MCF 10A (cell line): ENCODE data around the gene EIF4EBP2. TPM values are rescaled to one million over a fixed set of nuclear protein-coding genes. Genes with fewer than 3 reads are reported as not detected.

Experiments used
- BruUV-seq: library from RNA; stranded (reverse); fragments of 400-500 nt; replicated peaks from 2 replicates; lab custom pipeline; 2021; lab: Mats Ljungman, UMichigan
- CTCF ChIA-PET: fragments of 300-600 bp; sonication (Branson Sonifier 250); formaldehyde crosslinking; extraction: SDS; loops from one replicate; lab custom pipeline; 2021; ENCODE audit warnings: antibody characterized with exemption, inconsistent platforms; lab: Yijun Ruan, JAX
- POLR2A ChIA-PET: fragments of 300-600, 350-650 bp; sonication (Branson Sonifier 250); formaldehyde crosslinking; extraction: SDS; loops from one replicate; lab custom pipeline; 2020; ENCODE audit warnings: antibody characterized with exemption, inconsistent platforms; lab: Yijun Ruan, JAX
- DNase-seq: peaks from one replicate; pipeline ENCODE4 v3.0.0-alpha.2; 2018; ENCODE audit not compliant: unreplicated experiment
- H3K27ac Mint-ChIP-seq: one replicate; pipeline ENCODE4 v1.8.0; 2022; ENCODE audit warnings: mild to moderate bottlenecking, low read depth, mixed read lengths; ENCODE audit not compliant: unreplicated experiment
- H3K27me3 Mint-ChIP-seq: one replicate; pipeline ENCODE4 v1.8.0; 2022; ENCODE audit warnings: mixed read lengths; ENCODE audit not compliant: insufficient read depth, unreplicated experiment
- H3K36me3 Mint-ChIP-seq: one replicate; pipeline ENCODE4 v1.8.0; 2022; ENCODE audit warnings: mild to moderate bottlenecking, moderate library complexity, mixed read lengths; ENCODE audit not compliant: insufficient read depth, unreplicated experiment
- H3K4me1 Mint-ChIP-seq: one replicate; pipeline ENCODE4 v1.8.0; 2022; ENCODE audit warnings: mixed read lengths; ENCODE audit not compliant: insufficient read depth, unreplicated experiment
- H3K4me3 Mint-ChIP-seq: one replicate; pipeline ENCODE4 v1.8.0; 2022; ENCODE audit warnings: mild to moderate bottlenecking, moderate library complexity, mixed read lengths; ENCODE audit not compliant: unreplicated experiment
- H3K9me3 Mint-ChIP-seq: one replicate; pipeline ENCODE4 v1.8.0; 2022; ENCODE audit warnings: mixed read lengths; ENCODE audit not compliant: unreplicated experiment
- intact Hi-C: fragments of 100-400 bp; cut with micrococcal nuclease; formaldehyde crosslinking; loops from 2 replicates; pipeline ENCODE4 v1.14.1; 2022
- total RNA-seq: library from RNA; stranded (reverse); gene quantifications from 2 replicates; pipeline ENCODE4 v1.2.3, GENCODE V29; 2022
- TF ChIP-seq, protein P1 (sequence below): fragments of 200-600 bp; IDR thresholded peaks from one replicate; pipeline ENCODE4 v1.8.0; 2022; ENCODE audit warnings: antibody characterized with exemption, mild to moderate bottlenecking; ENCODE audit not compliant: unreplicated experiment

The EIF4EBP2 gene
- total RNA-seq, 1 experiment from 2014 or later = 21.2 TPM

DNA sequence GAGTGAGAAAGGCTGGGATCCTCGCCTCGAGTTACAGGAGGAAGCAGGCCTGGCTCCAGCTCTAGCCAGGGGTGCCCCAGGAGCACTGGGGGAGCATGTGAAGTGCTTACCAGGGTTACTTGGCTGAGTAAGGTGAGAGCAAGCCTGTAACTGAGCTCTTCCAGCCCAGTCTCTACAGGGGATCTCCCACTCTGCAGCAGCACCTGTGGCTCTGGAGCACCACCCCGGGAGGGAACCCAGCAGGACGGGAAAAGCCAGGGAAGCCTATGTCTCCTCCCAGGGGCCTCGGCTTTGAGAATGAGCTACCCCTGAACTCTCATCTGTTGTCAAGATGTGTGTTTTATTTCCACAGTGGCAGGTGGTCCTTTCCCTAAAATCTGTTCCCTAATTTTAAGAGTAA, 32.1 kb upstream of the EIF4EBP2 start:
- Mint-ChIP-seq H3K9me3 (no peaks in the 10 kb centered on the region), H3K4me3 (no peak overlapping the region), H3K36me3 (no peaks in the 10 kb centered on the region), H3K4me1 (peaks cover 9% of the 10 kb centered on the region), H3K27me3 (no peaks in the 10 kb centered on the region), H3K27ac (no peak overlapping the region)
- DNase-seq = no peak
- intact Hi-C loops = no loop called here
- BruUV-seq = no TSS peak
- TF ChIP-seq, protein P1, sequence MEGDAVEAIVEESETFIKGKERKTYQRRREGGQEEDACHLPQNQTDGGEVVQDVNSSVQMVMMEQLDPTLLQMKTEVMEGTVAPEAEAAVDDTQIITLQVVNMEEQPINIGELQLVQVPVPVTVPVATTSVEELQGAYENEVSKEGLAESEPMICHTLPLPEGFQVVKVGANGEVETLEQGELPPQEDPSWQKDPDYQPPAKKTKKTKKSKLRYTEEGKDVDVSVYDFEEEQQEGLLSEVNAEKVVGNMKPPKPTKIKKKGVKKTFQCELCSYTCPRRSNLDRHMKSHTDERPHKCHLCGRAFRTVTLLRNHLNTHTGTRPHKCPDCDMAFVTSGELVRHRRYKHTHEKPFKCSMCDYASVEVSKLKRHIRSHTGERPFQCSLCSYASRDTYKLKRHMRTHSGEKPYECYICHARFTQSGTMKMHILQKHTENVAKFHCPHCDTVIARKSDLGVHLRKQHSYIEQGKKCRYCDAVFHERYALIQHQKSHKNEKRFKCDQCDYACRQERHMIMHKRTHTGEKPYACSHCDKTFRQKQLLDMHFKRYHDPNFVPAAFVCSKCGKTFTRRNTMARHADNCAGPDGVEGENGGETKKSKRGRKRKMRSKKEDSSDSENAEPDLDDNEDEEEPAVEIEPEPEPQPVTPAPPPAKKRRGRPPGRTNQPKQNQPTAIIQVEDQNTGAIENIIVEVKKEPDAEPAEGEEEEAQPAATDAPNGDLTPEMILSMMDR = no peak
- ChIA-PET CTCF (interaction anchor here (0.7 to 1.1 kb wide), 2 partner anchors 19 to 256 kb away, joined by 3 to 8 read pairs; no protein-coding TSS in a partner anchor), POLR2A (interaction anchor here (1.1 kb wide), 1 partner anchor 8 kb away, joined by 3 read pairs; no protein-coding TSS in a partner anchor)

DNA sequence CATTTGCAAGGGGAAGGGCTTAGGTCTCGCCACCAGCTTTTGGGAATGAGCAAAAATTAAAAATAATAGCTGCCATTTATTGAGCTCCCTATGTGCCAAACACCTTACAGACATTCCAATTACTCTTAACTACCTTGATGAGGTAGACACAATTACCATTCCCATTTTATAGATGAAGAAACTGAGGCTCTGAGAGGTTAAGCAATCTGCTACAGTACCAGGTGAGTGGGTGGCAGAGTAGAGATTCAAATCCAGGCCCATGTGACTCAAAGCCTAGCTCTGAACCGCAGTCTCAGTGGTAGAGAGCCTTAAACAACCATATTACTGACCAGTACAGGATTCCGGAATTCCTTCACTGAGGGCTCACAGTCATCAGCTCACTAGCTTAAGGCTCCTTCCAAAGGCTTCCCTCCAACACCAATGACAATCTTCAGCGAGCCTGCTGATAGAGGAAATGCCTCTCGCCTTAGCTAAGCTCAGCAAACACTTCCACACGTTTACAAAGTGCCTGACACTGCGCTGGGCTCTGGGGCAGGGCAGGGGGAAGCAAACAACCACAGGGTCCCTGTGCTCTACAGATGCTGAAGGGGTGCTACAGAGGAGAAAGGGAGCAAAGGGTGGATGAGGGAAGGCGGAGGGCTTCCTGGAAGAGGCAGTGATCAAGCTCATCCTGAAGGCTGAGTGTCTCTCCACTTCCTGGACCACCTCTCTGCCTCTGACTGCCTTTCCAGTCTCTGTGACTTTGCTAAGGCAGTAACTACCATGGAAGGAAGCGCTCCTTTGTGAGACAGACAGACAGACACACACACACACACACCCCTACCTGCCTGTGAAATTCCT, 28.9 kb upstream of the EIF4EBP2 start:
- POLR2A ChIA-PET = interaction anchor here (0.7 to 2.0 kb wide), 5 partner anchors 10 to 143 kb away, joined by 3 to 9 read pairs (median 4); no protein-coding TSS in a partner anchor
- DNase-seq = no peak

DNA sequence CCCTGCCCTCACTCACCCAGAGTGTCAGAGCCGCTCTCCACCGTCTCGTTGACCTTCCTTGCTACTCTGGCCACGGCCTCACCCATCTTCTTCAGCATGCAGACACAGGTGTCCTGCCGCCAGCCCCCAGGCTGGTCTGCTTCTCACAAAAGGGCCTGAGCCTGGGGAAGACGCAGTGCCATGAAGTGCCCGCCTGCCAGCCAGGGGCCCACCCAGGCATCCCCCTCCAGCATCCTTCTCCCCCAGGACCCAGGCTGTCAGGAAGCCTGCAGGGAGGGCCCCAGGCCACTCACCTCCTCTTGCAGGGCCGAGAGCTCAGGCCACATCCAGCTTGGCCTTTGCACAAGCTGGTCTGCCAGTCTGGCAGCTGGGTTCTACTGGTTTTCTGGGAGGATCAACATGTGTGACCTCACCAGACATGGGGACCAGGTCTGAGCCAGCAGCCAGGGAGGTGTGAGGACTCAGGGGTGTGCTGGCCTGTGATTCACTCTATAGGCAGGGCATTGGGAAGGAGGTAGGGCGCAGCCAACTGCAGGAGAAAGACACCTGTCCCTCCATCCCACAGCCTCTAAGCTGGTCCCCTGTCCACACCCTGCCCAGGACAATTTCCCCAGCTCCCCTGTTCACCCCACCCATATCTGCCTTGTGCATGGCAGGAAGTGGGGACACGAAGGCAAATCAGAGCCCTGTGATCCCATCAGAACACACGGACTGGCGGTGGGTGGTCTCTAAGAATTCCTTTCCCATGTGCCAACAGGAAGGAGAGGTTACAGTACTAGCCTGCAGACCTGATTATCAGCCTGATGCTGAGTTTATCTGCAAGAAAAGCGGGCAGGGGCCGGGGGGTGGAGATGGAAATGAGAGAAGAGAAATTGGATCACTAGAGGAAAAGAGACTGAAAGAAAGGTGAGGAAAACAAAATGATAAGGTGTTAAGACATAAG, 27.2 kb upstream of the EIF4EBP2 start:
- POLR2A ChIA-PET = interaction anchor here (0.8 to 3.9 kb wide), 9 partner anchors 11 to 206 kb away, joined by 3 to 51 read pairs (median 16); partner anchors contain the start of genes EIF4EBP2, PPA1 and SAR1A
- Mint-ChIP-seq H3K36me3 (no peaks in the 10 kb centered on the region), H3K4me1 (peaks cover 28% of the 10 kb centered on the region), H3K27ac (peak overlapping the region; percentile 92), H3K27me3 (no peaks in the 10 kb centered on the region), H3K9me3 (no peaks in the 10 kb centered on the region), H3K4me3 (no peak overlapping the region)
- TF ChIP-seq, protein P1 = no peak
- no peak for DNase-seq
- CTCF ChIA-PET = interaction anchor here (0.6 to 5.2 kb wide), 11 partner anchors 10 to 978 kb away, joined by 3 to 33 read pairs (median 3); partner anchors contain the start of genes EIF4EBP2 and TYSND1
- BruUV-seq = no TSS peak
- intact Hi-C loops = no loop called here

More for the DNA sequence above, 28.9 kb upstream of the EIF4EBP2 start:
- H3K4me3 Mint-ChIP-seq = no peak overlapping the region
- H3K4me1 Mint-ChIP-seq = peaks cover 28% of the 10 kb centered on the region
- intact Hi-C loops = no loop called here
- H3K27me3 Mint-ChIP-seq = no peaks in the 10 kb centered on the region
- TF ChIP-seq, protein P1 = no peak
- CTCF ChIA-PET = interaction anchor here (0.6 to 4.9 kb wide), 7 partner anchors 10 to 259 kb away, joined by 3 to 24 read pairs (median 5); no protein-coding TSS in a partner anchor
- H3K27ac Mint-ChIP-seq = no peak overlapping the region
- H3K36me3 Mint-ChIP-seq = no peaks in the 10 kb centered on the region
- no TSS peak for BruUV-seq
- H3K9me3 Mint-ChIP-seq = no peaks in the 10 kb centered on the region
